Caco-2 (cell line): ENCODE data around the gene DNER. TPM values are rescaled to one million over a fixed set of nuclear protein-coding genes. Genes with fewer than 3 reads are reported as not detected.

Experiments
- BruUV-seq: library from RNA; stranded (reverse); fragments of 400-500 nt; replicated peaks from 2 replicates; lab custom pipeline; 2021; lab: Mats Ljungman, UMichigan
- CTCF ChIA-PET: fragments of 300-600 bp; sonication (Branson Sonifier 250); formaldehyde crosslinking; loops from one replicate; lab custom pipeline; 2022; ENCODE audit warnings: antibody characterized with exemption; lab: Charles Lee
- POLR2A ChIA-PET: fragments of 300-600 bp; sonication (Branson Sonifier 250); formaldehyde crosslinking; loops from one replicate; lab custom pipeline; 2022; ENCODE audit warnings: antibody characterized with exemption; lab: Charles Lee
- DNase-seq, 2 experiments: peaks; one replicate each; pipeline versions ENCODE4 v3.0.0 to v3.0.0-alpha.2; 2020 to 2022
- H3K27me3 ChIP-seq: replicated peaks from 2 replicates; pipeline ENCODE4 v1.6.0; 2011; ENCODE audit warnings: low read length; ENCODE audit not compliant: control insufficient read depth, insufficient read depth
- H3K36me3 ChIP-seq: 2 replicates; pipeline ENCODE4 v1.5.1; 2011; ENCODE audit warnings: low read length; ENCODE audit not compliant: control insufficient read depth, insufficient read depth
- H3K4me1 ChIP-seq: fragments of 250-450 bp; sonication (Bioruptor Pico); 2 replicates; pipeline ENCODE4 v1.5.1; 2020; ENCODE audit warnings: mild to moderate bottlenecking
- H3K4me3 ChIP-seq: 2 replicates; pipeline ENCODE4 v1.5.1; 2011; ENCODE audit warnings: low read depth, mild to moderate bottlenecking, control low read depth, low read length
- H3K9me3 ChIP-seq: fragments of 250-450 bp; sonication (Bioruptor Pico); 2 replicates; pipeline ENCODE4 v1.5.1; 2020; ENCODE audit warnings: mild to moderate bottlenecking, moderate library complexity
- H3K27ac Mint-ChIP-seq: one replicate; pipeline ENCODE4 v1.8.0; 2022; ENCODE audit warnings: mixed read lengths; ENCODE audit not compliant: unreplicated experiment
- H3K27me3 Mint-ChIP-seq: one replicate; pipeline ENCODE4 v1.8.0; 2022; ENCODE audit warnings: mixed read lengths; ENCODE audit not compliant: insufficient read depth, unreplicated experiment
- H3K36me3 Mint-ChIP-seq: one replicate; pipeline ENCODE4 v1.8.0; 2022; ENCODE audit warnings: mild to moderate bottlenecking, mixed read lengths; ENCODE audit not compliant: insufficient read depth, unreplicated experiment
- H3K4me1 Mint-ChIP-seq: one replicate; pipeline ENCODE4 v1.8.0; 2022; ENCODE audit warnings: low read depth, mixed read lengths; ENCODE audit not compliant: unreplicated experiment
- H3K4me3 Mint-ChIP-seq: one replicate; pipeline ENCODE4 v1.8.0; 2022; ENCODE audit warnings: mild to moderate bottlenecking, moderate library complexity, mixed read lengths; ENCODE audit not compliant: unreplicated experiment
- H3K9me3 Mint-ChIP-seq: one replicate; pipeline ENCODE4 v1.8.0; 2022; ENCODE audit warnings: mixed read lengths; ENCODE audit not compliant: unreplicated experiment
- CTCF ChIP-seq, 2 experiments: fragments of 200-600 bp in 1 of 2; IDR thresholded peaks; 1 replicate in 1 of 2; 2 replicates in 1 of 2; pipeline versions ENCODE4 v1.5.1 to v1.8.0; 2011 to 2022; ENCODE audit warnings: antibody characterized with exemption in 1 of 2, control low read depth in 1 of 2, inconsistent platforms in 1 of 2, low read depth in 1 of 2, low read length in 1 of 2, mild to moderate bottlenecking in 1 of 2, moderate library complexity in 1 of 2; ENCODE audit not compliant: insufficient read depth in 1 of 2, severe bottlenecking in 1 of 2, unreplicated experiment in 1 of 2
- intact Hi-C: fragments of 100-400 bp; cut with micrococcal nuclease; formaldehyde crosslinking; loops from one replicate; pipeline ENCODE4 v1.10.0; 2022; ENCODE audit not compliant: unreplicated experiment
- total RNA-seq: library from RNA; stranded (reverse); gene quantifications from 2 replicates; pipeline ENCODE4 v1.2.3, GENCODE V29; 2022

The DNER gene
- total RNA-seq, 1 experiment from 2014 or later: not detected

- Mint-ChIP-seq H3K4me3 (no peak overlapping the region), H3K36me3 (no peaks in the 10 kb centered on the region), H3K9me3 (no peaks in the 10 kb centered on the region), H3K27ac (no peak overlapping the region), H3K27me3 (no peaks in the 10 kb centered on the region), H3K4me1 (no peaks in the 10 kb centered on the region)
- intact Hi-C loops: no loop called here
- Histone ChIP-seq H3K4me3 (no peak overlapping the region), H3K27me3 (no peaks in the 10 kb centered on the region), H3K4me1 (no peaks in the 10 kb centered on the region), H3K36me3 (no peaks in the 10 kb centered on the region), H3K9me3 (no peaks in the 10 kb centered on the region)
- no TSS peak for BruUV-seq
- no peak for DNase-seq
- ChIA-PET CTCF (no interaction called here), POLR2A (no interaction called here)
- no peak for TF ChIP-seq CTCF (IDR thresholded peaks at IDR 0.05; ENCODE audit: insufficient read depth in 1 of 2, low read depth in 1 of 2, low read length in 1 of 2, severe bottlenecking in 1 of 2, unreplicated experiment in 1 of 2)
Observed at GRCh38 chr2:229633556-229633955, 80.8 kb downstream of the DNER start.

- Histone ChIP-seq H3K9me3 (no peaks in the 10 kb centered on the region), H3K27me3 (no peaks in the 10 kb centered on the region), H3K4me1 (no peaks in the 10 kb centered on the region), H3K4me3 (no peak overlapping the region), H3K36me3 (no peaks in the 10 kb centered on the region)
- no peak for DNase-seq
- no peak overlapping the region for H3K4me3 Mint-ChIP-seq
- H3K27me3 Mint-ChIP-seq: peaks cover 10% of the 10 kb centered on the region
- no peaks in the 10 kb centered on the region for H3K4me1 Mint-ChIP-seq
- no peaks in the 10 kb centered on the region for H3K9me3 Mint-ChIP-seq
- H3K27ac Mint-ChIP-seq: no peak overlapping the region
- no TSS peak for BruUV-seq
- TF ChIP-seq CTCF (IDR thresholded peaks at IDR 0.05; ENCODE audit: insufficient read depth in 1 of 2, low read depth in 1 of 2, low read length in 1 of 2, severe bottlenecking in 1 of 2, unreplicated experiment in 1 of 2): no peak
- no peaks in the 10 kb centered on the region for H3K36me3 Mint-ChIP-seq
- intact Hi-C loops: no loop called here
- ChIA-PET POLR2A (no interaction called here), CTCF (no interaction called here)
Observed at GRCh38 chr2:229629039-229629438, 85.3 kb downstream of the DNER start.

GRCh38 chr2:229627728-229628127 lies 86.6 kb downstream of the DNER start:
- no peak overlapping the region for H3K4me3 Mint-ChIP-seq
- H3K27me3 Mint-ChIP-seq: peaks cover 11% of the 10 kb centered on the region
- intact Hi-C loops: no loop called here
- Histone ChIP-seq H3K27me3 (no peaks in the 10 kb centered on the region), H3K9me3 (no peaks in the 10 kb centered on the region), H3K4me1 (no peaks in the 10 kb centered on the region), H3K36me3 (no peaks in the 10 kb centered on the region), H3K4me3 (no peak overlapping the region)
- BruUV-seq: no TSS peak
- TF ChIP-seq CTCF (IDR thresholded peaks at IDR 0.05; ENCODE audit: insufficient read depth in 1 of 2, low read depth in 1 of 2, low read length in 1 of 2, severe bottlenecking in 1 of 2, unreplicated experiment in 1 of 2): no peak
- no peak overlapping the region for H3K27ac Mint-ChIP-seq
- H3K36me3 Mint-ChIP-seq: no peaks in the 10 kb centered on the region
- H3K9me3 Mint-ChIP-seq: no peaks in the 10 kb centered on the region
- ChIA-PET POLR2A (no interaction called here), CTCF (no interaction called here)
- no peaks in the 10 kb centered on the region for H3K4me1 Mint-ChIP-seq
- DNase-seq: no peak
